Neural cell (in vitro differentiated cells): ENCODE data around the gene TUBGCP2.

ENCODE experiments used
- EP300 ChIP-seq: fragments of 450-650 bp; conservative IDR thresholded peaks from 2 replicates; pipeline ENCODE4 v1.6.1; 2014; ENCODE audit warnings: antibody characterized with exemption, mild to moderate bottlenecking, moderate library complexity; ENCODE audit not compliant: poor library complexity, severe bottlenecking
- EZH2 ChIP-seq: fragments of 200-600, 300-800 bp; shearing (Covaris generic), sonication (generic); IDR thresholded peaks from 2 replicates; pipeline ENCODE4 v1.6.1; 2014; ENCODE audit warnings: antibody characterized with exemption, low read length, borderline replicate concordance, mild to moderate bottlenecking; ENCODE audit not compliant: insufficient read depth, poor library complexity, severe bottlenecking
- MXI1 ChIP-seq: fragments of 450-650 bp; conservative IDR thresholded peaks from 2 replicates; pipeline ENCODE4 v1.6.1; 2014; ENCODE audit warnings: antibody characterized with exemption, mild to moderate bottlenecking; ENCODE audit not compliant: poor library complexity, severe bottlenecking
- POLR2AphosphoS5 ChIP-seq: IDR thresholded peaks from 2 replicates; pipeline ENCODE4 v1.6.1; 2012
- RAD21 ChIP-seq: fragments of 450-650 bp; conservative IDR thresholded peaks from 2 replicates; pipeline ENCODE4 v1.6.1; 2014; ENCODE audit warnings: antibody characterized with exemption, mild to moderate bottlenecking, moderate library complexity
- REST ChIP-seq: IDR thresholded peaks from 2 replicates; pipeline ENCODE4 v1.6.1; 2012; ENCODE audit warnings: borderline replicate concordance
- TAF1 ChIP-seq: IDR thresholded peaks from 2 replicates; pipeline ENCODE4 v1.6.1; 2012; ENCODE audit warnings: low read depth
- TF ChIP-seq, protein P1 (sequence below): fragments of 450-650 bp; IDR thresholded peaks from 2 replicates; pipeline ENCODE4 v1.5.1; 2014; ENCODE audit warnings: antibody characterized with exemption, mild to moderate bottlenecking, moderate library complexity; ENCODE audit not compliant: poor library complexity, severe bottlenecking

DNA sequence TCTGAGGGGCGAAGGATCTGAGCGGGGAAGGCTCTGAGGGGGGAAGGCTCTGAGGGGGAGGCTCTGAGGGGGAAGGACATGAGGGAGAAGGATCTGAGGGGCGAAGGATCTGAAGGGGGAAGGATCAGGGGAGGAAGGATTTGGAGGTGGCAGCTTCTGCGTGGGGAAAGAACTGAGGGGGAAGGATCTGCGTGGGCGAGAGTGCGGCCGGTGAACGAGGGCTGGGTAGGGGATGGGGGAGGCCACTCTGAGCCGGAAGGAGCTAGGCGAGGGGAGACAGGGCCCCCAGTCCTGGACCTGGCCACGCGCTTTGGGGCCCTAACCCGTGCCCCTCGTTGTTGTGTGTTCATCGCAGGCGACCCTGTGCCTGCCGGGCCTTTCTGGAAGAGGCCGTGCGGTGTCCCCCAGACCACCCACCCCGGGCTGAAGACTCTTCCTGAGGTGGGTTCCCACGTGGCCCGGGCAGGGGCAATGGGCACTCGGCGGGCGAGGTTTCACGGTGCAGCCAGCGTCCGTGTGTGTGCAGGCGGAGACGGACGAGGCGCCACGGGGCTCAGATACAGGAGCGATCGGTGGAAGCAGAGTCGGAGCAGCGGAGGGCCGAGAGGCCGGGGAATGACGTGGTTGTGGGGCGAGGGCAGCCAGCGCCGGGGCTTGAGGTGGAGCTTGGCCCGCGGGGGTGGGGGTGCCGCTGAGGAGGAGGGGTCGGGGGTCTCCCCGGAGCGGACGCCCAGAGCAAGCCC, 26.0 kb upstream of the TUBGCP2 start:
- TF ChIP-seq POLR2AphosphoS5 (no peak), EP300 (no peak), RAD21 (no peak), EZH2 (no peak), REST (no peak), MXI1 (no peak), TAF1 (no peak)
- TF ChIP-seq, protein P1, sequence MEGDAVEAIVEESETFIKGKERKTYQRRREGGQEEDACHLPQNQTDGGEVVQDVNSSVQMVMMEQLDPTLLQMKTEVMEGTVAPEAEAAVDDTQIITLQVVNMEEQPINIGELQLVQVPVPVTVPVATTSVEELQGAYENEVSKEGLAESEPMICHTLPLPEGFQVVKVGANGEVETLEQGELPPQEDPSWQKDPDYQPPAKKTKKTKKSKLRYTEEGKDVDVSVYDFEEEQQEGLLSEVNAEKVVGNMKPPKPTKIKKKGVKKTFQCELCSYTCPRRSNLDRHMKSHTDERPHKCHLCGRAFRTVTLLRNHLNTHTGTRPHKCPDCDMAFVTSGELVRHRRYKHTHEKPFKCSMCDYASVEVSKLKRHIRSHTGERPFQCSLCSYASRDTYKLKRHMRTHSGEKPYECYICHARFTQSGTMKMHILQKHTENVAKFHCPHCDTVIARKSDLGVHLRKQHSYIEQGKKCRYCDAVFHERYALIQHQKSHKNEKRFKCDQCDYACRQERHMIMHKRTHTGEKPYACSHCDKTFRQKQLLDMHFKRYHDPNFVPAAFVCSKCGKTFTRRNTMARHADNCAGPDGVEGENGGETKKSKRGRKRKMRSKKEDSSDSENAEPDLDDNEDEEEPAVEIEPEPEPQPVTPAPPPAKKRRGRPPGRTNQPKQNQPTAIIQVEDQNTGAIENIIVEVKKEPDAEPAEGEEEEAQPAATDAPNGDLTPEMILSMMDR: no peak
